Keratinocyte (primary cell): Measurements from ENCODE around the gene EDNRA. TPM values are rescaled to one million over a fixed set of nuclear protein-coding genes. Genes with fewer than 3 reads are reported as not detected.

ENCODE experiments used
- DNase-seq: peaks from one replicate; pipeline ENCODE4 v3.0.0-alpha.2; 2011; ENCODE audit warnings: low read depth, missing footprints, low spot score
- FAIRE-seq: peaks from 2 replicates; lab custom pipeline; 2011; peaks lifted over from hg19 to GRCh38; lab: Jason Lieb, UNC
- H2AFZ ChIP-seq: 2 replicates; pipeline ENCODE4 v1.6.0; 2012; ENCODE audit warnings: low read length, control low read depth, inconsistent platforms; ENCODE audit not compliant: control insufficient read depth
- H3K27ac ChIP-seq: 2 replicates; pipeline ENCODE4 v1.5.1; 2011; ENCODE audit warnings: low read length; ENCODE audit not compliant: control insufficient read depth, insufficient read depth
- H3K27me3 ChIP-seq: 3 replicates; pipeline ENCODE4 v1.6.0; 2011; ENCODE audit warnings: low read length; ENCODE audit not compliant: control insufficient read depth, insufficient read depth; ENCODE audit errors: extremely low read depth
- H3K36me3 ChIP-seq, 2 experiments: 2 replicates in 1 of 2; 3 replicates in 1 of 2; pipeline ENCODE4 v1.5.1; 2011; ENCODE audit warnings: low read length in 2 of 2, mild to moderate bottlenecking in 1 of 2; ENCODE audit not compliant: control insufficient read depth in 2 of 2, insufficient read depth in 2 of 2; ENCODE audit errors: extremely low read depth in 1 of 2
- H3K4me1 ChIP-seq: 3 replicates; pipeline ENCODE4 v1.5.1; 2011; ENCODE audit warnings: low read length; ENCODE audit not compliant: control insufficient read depth, insufficient read depth; ENCODE audit errors: extremely low read depth
- H3K4me2 ChIP-seq: 3 replicates; pipeline ENCODE4 v1.6.0; 2011; ENCODE audit warnings: low read depth, low read length; ENCODE audit not compliant: control insufficient read depth, insufficient read depth; ENCODE audit errors: extremely low read depth
- H3K4me3 ChIP-seq, 3 experiments: fragments of 200-600 bp in 1 of 3; sonication (generic) in 1 of 3; 2 replicates in 2 of 3; 3 replicates in 1 of 3; pipeline ENCODE4 v1.5.1; 2011 to 2016; ENCODE audit warnings: low read length in 3 of 3, mild to moderate bottlenecking in 3 of 3, control low read depth in 2 of 3, inconsistent platforms in 1 of 3, low read depth in 1 of 3, mixed read lengths in 1 of 3, mixed run types in 1 of 3, moderate library complexity in 1 of 3; ENCODE audit not compliant: control insufficient read depth in 2 of 3, insufficient read depth in 2 of 3; ENCODE audit errors: extremely low read depth in 1 of 3
- H3K79me2 ChIP-seq: 2 replicates; pipeline ENCODE4 v1.6.0; 2012; ENCODE audit warnings: low read length; ENCODE audit not compliant: control insufficient read depth, insufficient read depth
- H3K9ac ChIP-seq: 3 replicates; pipeline ENCODE4 v1.6.0; 2011; ENCODE audit warnings: low read length; ENCODE audit not compliant: control insufficient read depth, insufficient read depth; ENCODE audit errors: extremely low read depth
- H3K9me1 ChIP-seq: 3 replicates; pipeline ENCODE4 v1.6.0; 2011; ENCODE audit warnings: low read length; ENCODE audit not compliant: control insufficient read depth, insufficient read depth; ENCODE audit errors: extremely low read depth
- H3K9me3 ChIP-seq: 2 replicates; pipeline ENCODE4 v1.5.1; 2012; ENCODE audit warnings: low read depth, low read length; ENCODE audit not compliant: control insufficient read depth
- H4K20me1 ChIP-seq: 3 replicates; pipeline ENCODE4 v1.6.0; 2011; ENCODE audit warnings: low read length; ENCODE audit not compliant: control insufficient read depth, insufficient read depth; ENCODE audit errors: extremely low read depth
- CTCF ChIP-seq, 3 experiments: IDR thresholded peaks in 1 of 3; conservative IDR thresholded peaks in 1 of 3; optimal IDR thresholded peaks in 1 of 3; 2 replicates in 2 of 3; 3 replicates in 1 of 3; pipeline versions ENCODE3 to v1.5.1; 2011; ENCODE audit warnings: low read length in 3 of 3, mild to moderate bottlenecking in 3 of 3, moderate library complexity in 2 of 3, control low read depth in 1 of 3, inconsistent platforms in 1 of 3; ENCODE audit not compliant: insufficient read depth in 2 of 3; ENCODE audit errors: extremely low read depth in 1 of 3
- EZH2 ChIP-seq: IDR thresholded peaks from one replicate; pipeline ENCODE4 v1.6.1; 2012; ENCODE audit warnings: inconsistent platforms, mild to moderate bottlenecking, low read length, moderate library complexity
- dilution Hi-C: fragments of 300-500 bp; cut with MboI; formaldehyde crosslinking; loops from one replicate; pipeline ENCODE4 v1.7.0; 2020; ENCODE audit warnings: low sequenced_read_pairs; ENCODE audit not compliant: extremely low pct_ligation_motif_present
- polyA plus RNA-seq, 5 experiments: library from polyadenylated mRNA; depleted of rRNA in 3 of 5; stranded (reverse) in 3 of 5; stranded (forward) in 1 of 5; unstranded in 1 of 5; fragments of >200 nt; gene quantifications; 1 replicate in 1 of 5; 2 replicates in 3 of 5; 3 replicates in 1 of 5; pipeline versions ENCODE4 v1.2.1 to v1.2.3, GENCODE V29; 2011 to 2012; ENCODE audit warnings: missing spikeins in 2 of 5, low read depth in 1 of 5, low replicate concordance in 1 of 5

Gene EDNRA
- polyA plus RNA-seq, 1 donor (not counting 4 experiments of a cell fraction or from before 2014, with no cell fraction given), result 7.8 TPM

DNA sequence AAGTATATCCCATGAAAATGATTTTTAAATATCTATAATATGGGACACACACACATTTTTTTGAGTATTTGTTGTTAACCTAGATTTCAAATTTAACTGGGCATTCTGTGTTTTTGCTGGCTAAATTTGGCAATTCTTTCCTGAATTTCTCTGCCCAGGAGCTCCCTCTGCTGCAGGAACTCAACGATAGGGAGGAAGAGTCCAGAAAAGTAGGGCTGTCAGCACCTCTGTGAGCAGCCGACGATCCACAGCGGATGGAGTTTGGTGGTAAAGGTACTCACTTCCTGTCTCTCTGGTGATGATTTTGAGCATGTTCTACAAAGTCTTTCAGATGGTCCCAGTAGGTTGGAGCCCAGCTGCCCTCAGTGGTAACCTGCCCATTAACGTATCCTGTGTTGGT, 113.2 kb downstream of the EDNRA start:
- no peaks in the 10 kb centered on the region for H3K36me3 ChIP-seq
- H3K4me2 ChIP-seq, result no peak overlapping the region
- no peak overlapping the region for H3K4me3 ChIP-seq
- no peaks in the 10 kb centered on the region for H3K27me3 ChIP-seq
- no peaks in the 10 kb centered on the region for H3K79me2 ChIP-seq
- H3K9me3 ChIP-seq, result no peaks in the 10 kb centered on the region
- H3K4me1 ChIP-seq, result peaks cover 10% of the 10 kb centered on the region
- no peak overlapping the region for H3K27ac ChIP-seq
- no peak for TF ChIP-seq EZH2
- no peak for TF ChIP-seq CTCF (optimal IDR thresholded peaks at IDR 0.05 in 1 of 3, IDR thresholded peaks at IDR 0.05 in 1 of 3, conservative IDR thresholded peaks at IDR 0.05 in 1 of 3; ENCODE audit: extremely low read depth in 1 of 3, insufficient read depth in 2 of 3, low read length in 3 of 3)
- no peaks in the 10 kb centered on the region for H4K20me1 ChIP-seq
- DNase-seq (no peak), FAIRE-seq (no peak)
- dilution Hi-C loops, result no loop called here
- no peak overlapping the region for H2AFZ ChIP-seq
- no peaks in the 10 kb centered on the region for H3K9me1 ChIP-seq
- no peak overlapping the region for H3K9ac ChIP-seq

Other genes with a start within 250 kb of the EDNRA start
- gene TMEM184C, start 136.3 kb downstream of the EDNRA start, polyA plus RNA-seq, result 18.0 to 32.2 TPM (median 22.1 TPM) in 3 replicates
- gene PRMT9, start 203.1 kb downstream of the EDNRA start, polyA plus RNA-seq, result 4.7 to 10.4 TPM (median 8.3 TPM) in 3 replicates